ENCODE data around the gene TEC.

- TF ChIP-seq CTCF (conservative IDR thresholded peaks at IDR 0.05; ENCODE audit: low read length) (no peak), EZH2phosphoT487 (IDR thresholded peaks at IDR 0.05; ENCODE audit: borderline replicate concordance) (no peak)
Observed at GRCh38 chr4:48262926-48263325, 6.7 kb downstream of the TEC start.

Data from Loucy (cell line).